ENCODE data around the gene ZNF418.

- TF ChIP-seq CTCF (IDR thresholded peaks at IDR 0.05) (no peak), ZFX (IDR thresholded peaks at IDR 0.05; ENCODE audit: borderline replicate concordance) (no peak)
These were observed 29.9 kb downstream of the ZNF418 start for GRCh38 chr19:57905258-57905657.
